HCT116 (cell line): ENCODE results near the gene DYNLRB1. TPM values are rescaled to one million over a fixed set of nuclear protein-coding genes. Genes with fewer than 3 reads are reported as not detected.

Experiments
- ATAC-seq: fragments of 200-7000 bp; cut with Tn5 transposase; 2 replicates; pipeline ENCODE4 v1.9.1; 2020; ENCODE audit warnings: mild to moderate bottlenecking, moderate library complexity
- BruUV-seq: library from RNA; stranded (reverse); fragments of 400-500 nt; replicated peaks from 2 replicates; lab custom pipeline; 2021; lab: Mats Ljungman, UMichigan
- CTCF ChIA-PET: fragments of 300-600 bp; sonication (Branson Sonifier 250); formaldehyde crosslinking; loops from one replicate; lab custom pipeline; 2021; ENCODE audit warnings: antibody characterized with exemption; lab: Charles Lee
- POLR2A ChIA-PET: fragments of 300-600, 350-600 bp; sonication (Branson Sonifier 250); formaldehyde crosslinking; loops from one replicate; lab custom pipeline; 2021; ENCODE audit warnings: antibody characterized with exemption; lab: Charles Lee
- RAD21 ChIA-PET, 2 experiments: fragments of 300-600 bp; sonication (Branson Sonifier 250); formaldehyde crosslinking; loops; one replicate each; lab custom pipeline; 2023; ENCODE audit warnings: low total read pairs in 2 of 2; ENCODE audit not compliant: uncharacterized antibody in 2 of 2, unreplicated experiment in 2 of 2, low non-redundant PET in 1 of 2; lab: Charles Lee
- DNase-seq: peaks from one replicate; pipeline ENCODE4 v3.0.0-alpha.2; 2010; ENCODE audit warnings: low read depth, low spot score
- H2AFZ ChIP-seq: fragments of 200-600 bp; shearing (Covaris generic), sonication (generic); 2 replicates; pipeline ENCODE4 v1.6.1; 2017; ENCODE audit warnings: low read depth, mixed run types, mixed read lengths, antibody characterized with exemption, low read length; ENCODE audit not compliant: poor library complexity, severe bottlenecking
- H3K27ac ChIP-seq: 2 replicates; pipeline ENCODE4 v1.5.1; 2012; ENCODE audit warnings: low read depth, low read length
- H3K27me3 ChIP-seq: fragments of 200-600 bp; sonication (generic); 2 replicates; pipeline ENCODE4 v1.6.1; 2016; ENCODE audit warnings: mixed run types, low read length, mixed read lengths; ENCODE audit not compliant: insufficient read depth
- H3K36me3 ChIP-seq, 2 experiments: fragments of 200-500 bp in 1 of 2; fragments of 200-600 bp in 1 of 2; sonication (Bioruptor generic) in 1 of 2; sonication (generic) in 1 of 2; 2 replicates each; pipeline versions ENCODE4 v1.5.1 to v1.6.1; 2014 to 2016; ENCODE audit warnings: low read length in 2 of 2, inconsistent platforms in 1 of 2, mixed read lengths in 1 of 2, mixed run types in 1 of 2; ENCODE audit not compliant: insufficient read depth in 2 of 2, control insufficient read depth in 1 of 2
- H3K4me1 ChIP-seq, 2 experiments: fragments of 200-600 bp in 1 of 2; sonication (generic) in 1 of 2; 2 replicates each; pipeline versions ENCODE4 v1.5.1 to v1.6.1; 2012 to 2017; ENCODE audit warnings: low read length in 2 of 2, inconsistent platforms in 1 of 2, mild to moderate bottlenecking in 1 of 2, mixed read lengths in 1 of 2, mixed run types in 1 of 2, moderate library complexity in 1 of 2; ENCODE audit not compliant: insufficient read depth in 2 of 2, control insufficient read depth in 1 of 2
- H3K4me2 ChIP-seq: fragments of 200-600 bp; sonication (generic); 2 replicates; pipeline ENCODE4 v1.6.1; 2017; ENCODE audit warnings: mixed run types, low read length, mixed read lengths
- H3K4me3 ChIP-seq, 2 experiments: fragments of 200-600 bp in 1 of 2; sonication (generic) in 1 of 2; replicated peaks in 1 of 2; 2 replicates each; pipeline ENCODE4 v1.5.1; 2011 to 2016; ENCODE audit warnings: low read length in 2 of 2, control low read depth in 1 of 2, low read depth in 1 of 2, mild to moderate bottlenecking in 1 of 2, mixed read lengths in 1 of 2, mixed run types in 1 of 2
- H3K79me2 ChIP-seq: fragments of 200-600 bp; sonication (generic); 2 replicates; pipeline ENCODE4 v1.6.1; 2017; ENCODE audit warnings: mild to moderate bottlenecking, mixed run types, low read length, moderate library complexity, mixed read lengths; ENCODE audit not compliant: insufficient read depth
- H3K9ac ChIP-seq: fragments of 200-600 bp; sonication (generic); 2 replicates; pipeline ENCODE4 v1.6.1; 2016; ENCODE audit warnings: low read length, mixed read lengths
- H3K9me2 ChIP-seq: fragments of 200-600 bp; sonication (generic), shearing (Covaris generic); 2 replicates; pipeline ENCODE4 v1.6.1; 2017; ENCODE audit warnings: mixed run types, mild to moderate bottlenecking, moderate library complexity; ENCODE audit not compliant: insufficient read depth
- H3K9me3 ChIP-seq, 2 experiments: fragments of 200-500 bp in 1 of 2; fragments of 200-600 bp in 1 of 2; sonication (Bioruptor generic) in 1 of 2; sonication (generic) in 1 of 2; 2 replicates each; pipeline ENCODE4 v1.6.1; 2014 to 2017; ENCODE audit warnings: low read length in 2 of 2, mixed read lengths in 2 of 2, inconsistent platforms in 1 of 2, low read depth in 1 of 2, mild to moderate bottlenecking in 1 of 2, mixed run types in 1 of 2, moderate library complexity in 1 of 2; ENCODE audit not compliant: control insufficient read depth in 1 of 2, insufficient read depth in 1 of 2
- H4K20me1 ChIP-seq: fragments of 200-600 bp; sonication (generic), shearing (Covaris generic); 2 replicates; pipeline ENCODE4 v1.6.1; 2017; ENCODE audit warnings: mixed run types, mild to moderate bottlenecking, moderate library complexity; ENCODE audit not compliant: insufficient read depth
- CEBPB ChIP-seq: IDR thresholded peaks from 2 replicates; pipeline ENCODE4 v1.6.1; 2012; ENCODE audit warnings: low read depth
- EGR1 ChIP-seq: IDR thresholded peaks from 2 replicates; pipeline ENCODE4 v1.6.1; 2012; ENCODE audit warnings: low read depth
- EZH2 ChIP-seq: fragments of 200-600 bp; sonication (generic); IDR thresholded peaks from 2 replicates; pipeline ENCODE4 v1.6.1; 2017; ENCODE audit warnings: antibody characterized with exemption, mixed run types
- EZH2phosphoT487 ChIP-seq: fragments of 200-600 bp; IDR thresholded peaks from 2 replicates; pipeline ENCODE4 v1.6.1; 2018; ENCODE audit warnings: antibody characterized with exemption, borderline replicate concordance
- FOSL1 ChIP-seq: IDR thresholded peaks from 2 replicates; pipeline ENCODE4 v1.6.1; 2012; ENCODE audit warnings: low read depth
- POLR2AphosphoS5 ChIP-seq: IDR thresholded peaks from 2 replicates; pipeline ENCODE4 v1.6.1; 2011; ENCODE audit warnings: mild to moderate bottlenecking, low read depth, low read length, moderate library complexity
- RAD21 ChIP-seq: IDR thresholded peaks from 2 replicates; pipeline ENCODE4 v1.6.1; 2012; ENCODE audit warnings: low read depth, mild to moderate bottlenecking
- REST ChIP-seq: IDR thresholded peaks from 2 replicates; pipeline ENCODE4 v1.6.1; 2012; ENCODE audit warnings: low read depth
- SIN3A ChIP-seq: IDR thresholded peaks from 2 replicates; pipeline ENCODE4 v1.6.1; 2012; ENCODE audit warnings: low read depth
- SP1 ChIP-seq: IDR thresholded peaks from 2 replicates; pipeline ENCODE4 v1.6.1; 2012; ENCODE audit warnings: low read depth
- YY1 ChIP-seq: IDR thresholded peaks from 2 replicates; pipeline ENCODE4 v1.6.1; 2011; ENCODE audit warnings: low read length, low read depth, moderate library complexity, mild to moderate bottlenecking; ENCODE audit not compliant: insufficient replicate concordance; ENCODE audit errors: extremely low read depth
- ZBTB33 ChIP-seq: IDR thresholded peaks from 2 replicates; pipeline ENCODE4 v1.6.1; 2011; ENCODE audit warnings: mild to moderate bottlenecking, low read length, moderate library complexity; ENCODE audit not compliant: insufficient replicate concordance; ENCODE audit errors: extremely low read depth
- ZNF274 ChIP-seq: fragments of 200-500 bp; sonication (Bioruptor generic); IDR thresholded peaks from 2 replicates; pipeline ENCODE4 v1.6.1; 2014; ENCODE audit warnings: mild to moderate bottlenecking, low read depth, low read length, inconsistent platforms
- intact Hi-C: fragments of 100-400 bp; cut with micrococcal nuclease; formaldehyde crosslinking; loops from 2 replicates; pipeline ENCODE4 v1.10.0; 2022
- total RNA-seq: library from RNA; stranded (reverse); gene quantifications from one replicate; pipeline ENCODE4 v1.2.1, GENCODE V29; 2021; ENCODE audit not compliant: unreplicated experiment
- TF ChIP-seq, protein P1 (sequence below): IDR thresholded peaks from 2 replicates; pipeline ENCODE4 v1.6.1; 2012
- TF ChIP-seq, protein P2 (sequence below), 3 experiments: fragments of 200-600 bp in 1 of 3; sonication (generic) in 1 of 3; IDR thresholded peaks in 2 of 3; conservative IDR thresholded peaks in 1 of 3; 2 replicates each; pipeline ENCODE4 v1.5.1; 2012 to 2017; ENCODE audit warnings: low read depth in 2 of 3, low read length in 2 of 3, antibody characterized with exemption in 1 of 3, borderline replicate concordance in 1 of 3, control low read depth in 1 of 3, mild to moderate bottlenecking in 1 of 3, mixed read lengths in 1 of 3, mixed run types in 1 of 3, moderate library complexity in 1 of 3; ENCODE audit not compliant: insufficient read depth in 1 of 3

DYNLRB1 gene
- total RNA-seq, 1 experiment from 2014 or later = 106 TPM

DNA sequence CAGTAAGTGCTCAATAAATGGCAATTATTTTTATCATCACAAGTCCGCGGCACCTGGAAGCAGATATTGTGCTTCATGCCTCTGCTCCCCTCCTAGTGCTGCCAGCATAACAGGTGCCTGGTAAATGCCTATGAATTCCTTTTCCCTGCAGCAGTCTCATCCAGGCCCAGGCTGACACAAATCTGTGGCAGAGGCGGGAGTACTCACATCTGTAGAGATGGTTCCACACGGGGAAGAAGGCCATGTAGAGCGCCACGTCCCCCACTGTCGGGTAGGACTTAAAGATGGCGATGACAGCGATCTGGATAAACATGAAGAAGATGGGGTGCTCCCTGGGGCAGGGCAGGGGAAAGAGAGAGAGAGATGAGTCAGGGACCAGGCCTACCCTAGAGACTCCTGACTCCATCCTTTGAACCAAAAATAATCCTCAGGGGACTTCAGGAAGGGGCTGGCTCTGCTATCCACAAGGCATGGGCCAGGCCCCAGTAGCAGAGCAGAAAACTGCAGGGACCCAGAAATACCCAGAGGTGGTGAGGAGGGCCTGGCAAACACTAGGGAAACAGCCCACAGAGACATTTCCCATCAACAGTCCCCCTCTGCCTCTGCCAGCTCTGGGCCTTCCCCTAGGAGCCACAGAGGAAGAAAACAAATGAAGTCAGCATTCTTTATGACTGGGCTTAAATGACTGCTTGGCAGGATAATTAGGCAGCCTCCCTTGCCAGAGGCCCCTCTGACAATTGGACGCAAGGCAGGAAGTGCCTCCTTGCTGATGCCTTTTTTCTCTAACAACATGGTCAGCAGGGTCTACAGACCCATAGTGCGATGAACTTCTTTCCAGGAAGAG, 65.3 kb downstream of the DYNLRB1 start:
- Histone ChIP-seq H4K20me1 (no peaks in the 10 kb centered on the region), H3K27ac (no peak overlapping the region), H3K9me3 (no peaks in the 10 kb centered on the region), H2AFZ (no peak overlapping the region), H3K36me3 (no peaks in the 10 kb centered on the region), H3K4me1 (peaks cover 0 to 31% of the 10 kb centered on the region in 2 experiments; a peak in 2 of 4 replicates), H3K9me2 (no peaks in the 10 kb centered on the region), H3K27me3 (no peaks in the 10 kb centered on the region), H3K4me2 (no peak overlapping the region), H3K79me2 (no peaks in the 10 kb centered on the region), H3K9ac (no peak overlapping the region), H3K4me3 (no peak overlapping the region)
- intact Hi-C loops = no loop called here
- RAD21 ChIA-PET = no interaction called here
- BruUV-seq = no TSS peak
- POLR2A ChIA-PET = no interaction called here
- CTCF ChIA-PET = interaction anchor here (1.6 kb wide), 1 partner anchor 188 kb away, joined by 4 read pairs; no protein-coding TSS in a partner anchor
- DNase-seq (no peak), ATAC-seq (no peak)
- TF ChIP-seq YY1 (no peak), SP1 (no peak), RAD21 (no peak), POLR2AphosphoS5 (no peak), EZH2phosphoT487 (no peak), CEBPB (no peak), REST (no peak), EGR1 (no peak), ZNF274 (no peak), FOSL1 (no peak), SIN3A (no peak), EZH2 (no peak), ZBTB33 (no peak)
- TF ChIP-seq, protein P1, sequence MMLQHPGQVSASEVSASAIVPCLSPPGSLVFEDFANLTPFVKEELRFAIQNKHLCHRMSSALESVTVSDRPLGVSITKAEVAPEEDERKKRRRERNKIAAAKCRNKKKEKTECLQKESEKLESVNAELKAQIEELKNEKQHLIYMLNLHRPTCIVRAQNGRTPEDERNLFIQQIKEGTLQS = no peak
- TF ChIP-seq, protein P2, sequence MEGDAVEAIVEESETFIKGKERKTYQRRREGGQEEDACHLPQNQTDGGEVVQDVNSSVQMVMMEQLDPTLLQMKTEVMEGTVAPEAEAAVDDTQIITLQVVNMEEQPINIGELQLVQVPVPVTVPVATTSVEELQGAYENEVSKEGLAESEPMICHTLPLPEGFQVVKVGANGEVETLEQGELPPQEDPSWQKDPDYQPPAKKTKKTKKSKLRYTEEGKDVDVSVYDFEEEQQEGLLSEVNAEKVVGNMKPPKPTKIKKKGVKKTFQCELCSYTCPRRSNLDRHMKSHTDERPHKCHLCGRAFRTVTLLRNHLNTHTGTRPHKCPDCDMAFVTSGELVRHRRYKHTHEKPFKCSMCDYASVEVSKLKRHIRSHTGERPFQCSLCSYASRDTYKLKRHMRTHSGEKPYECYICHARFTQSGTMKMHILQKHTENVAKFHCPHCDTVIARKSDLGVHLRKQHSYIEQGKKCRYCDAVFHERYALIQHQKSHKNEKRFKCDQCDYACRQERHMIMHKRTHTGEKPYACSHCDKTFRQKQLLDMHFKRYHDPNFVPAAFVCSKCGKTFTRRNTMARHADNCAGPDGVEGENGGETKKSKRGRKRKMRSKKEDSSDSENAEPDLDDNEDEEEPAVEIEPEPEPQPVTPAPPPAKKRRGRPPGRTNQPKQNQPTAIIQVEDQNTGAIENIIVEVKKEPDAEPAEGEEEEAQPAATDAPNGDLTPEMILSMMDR (IDR thresholded peaks at IDR 0.05 in 2 of 3, conservative IDR thresholded peaks at IDR 0.05 in 1 of 3; ENCODE audit: borderline replicate concordance in 1 of 3, insufficient read depth in 1 of 3, low read depth in 2 of 3, low read length in 2 of 3) = no peak
